Colonic mucosa (tissue), 4 donors: ENCODE measurements around the gene SRXN1. TPM values are rescaled to one million over a fixed set of nuclear protein-coding genes. Genes with fewer than 3 reads are reported as not detected.

Experiments
- DNase-seq: peaks from one replicate; pipeline ENCODE4 v3.0.0-alpha.2; 2020
- H3K27ac ChIP-seq: fragments of 200-600 bp; one replicate; pipeline ENCODE4 v1.8.0; 2021
- H3K27me3 ChIP-seq: fragments of 200-600 bp; one replicate; pipeline ENCODE4 v1.8.0; 2021
- H3K36me3 ChIP-seq: fragments of 200-600 bp; one replicate; pipeline ENCODE4 v1.8.0; 2021
- H3K4me1 ChIP-seq: fragments of 200-600 bp; one replicate; pipeline ENCODE4 v1.8.0; 2021; ENCODE audit warnings: mild to moderate bottlenecking
- H3K4me3 ChIP-seq: fragments of 200-600 bp; one replicate; pipeline ENCODE4 v1.8.0; 2021
- H3K9ac ChIP-seq, 2 donors: one replicate each; pipeline ENCODE4 v1.7.0; 2013; ENCODE audit warnings: control low read depth in 2 of 2, low read depth in 2 of 2, low read length in 2 of 2
- H3K9me3 ChIP-seq: fragments of 200-600 bp; one replicate; pipeline ENCODE4 v1.8.0; 2021
- intact Hi-C: fragments of 100-400 bp; cut with DNase I; formaldehyde crosslinking; loops from one replicate; pipeline ENCODE4 v1.14.1; 2022
- total RNA-seq, 2 donors: library from RNA; stranded (reverse); fragmentation: NEBNext Ultra II Directional in 1 of 2; extraction: Animal tissue kit (Norgen Biotek cat#: 25700) in 1 of 2; gene quantifications; one replicate each; pipeline ENCODE4 v1.2.1, GENCODE V29; 2021
- TF ChIP-seq, protein P1 (sequence below): fragments of 200-600 bp; IDR thresholded peaks from one replicate; pipeline ENCODE4 v1.8.0; 2022; ENCODE audit warnings: antibody characterized with exemption, mild to moderate bottlenecking
- donor health status: healthy.
- donor health status: DM: no; HTN: no; CAD: no.
- donor health status: DM: no; HTN: no; CAD: no.

The SRXN1 gene
- total RNA-seq, 2 donors from 2014 or later: 20.8 to 25.3 TPM

DNA sequence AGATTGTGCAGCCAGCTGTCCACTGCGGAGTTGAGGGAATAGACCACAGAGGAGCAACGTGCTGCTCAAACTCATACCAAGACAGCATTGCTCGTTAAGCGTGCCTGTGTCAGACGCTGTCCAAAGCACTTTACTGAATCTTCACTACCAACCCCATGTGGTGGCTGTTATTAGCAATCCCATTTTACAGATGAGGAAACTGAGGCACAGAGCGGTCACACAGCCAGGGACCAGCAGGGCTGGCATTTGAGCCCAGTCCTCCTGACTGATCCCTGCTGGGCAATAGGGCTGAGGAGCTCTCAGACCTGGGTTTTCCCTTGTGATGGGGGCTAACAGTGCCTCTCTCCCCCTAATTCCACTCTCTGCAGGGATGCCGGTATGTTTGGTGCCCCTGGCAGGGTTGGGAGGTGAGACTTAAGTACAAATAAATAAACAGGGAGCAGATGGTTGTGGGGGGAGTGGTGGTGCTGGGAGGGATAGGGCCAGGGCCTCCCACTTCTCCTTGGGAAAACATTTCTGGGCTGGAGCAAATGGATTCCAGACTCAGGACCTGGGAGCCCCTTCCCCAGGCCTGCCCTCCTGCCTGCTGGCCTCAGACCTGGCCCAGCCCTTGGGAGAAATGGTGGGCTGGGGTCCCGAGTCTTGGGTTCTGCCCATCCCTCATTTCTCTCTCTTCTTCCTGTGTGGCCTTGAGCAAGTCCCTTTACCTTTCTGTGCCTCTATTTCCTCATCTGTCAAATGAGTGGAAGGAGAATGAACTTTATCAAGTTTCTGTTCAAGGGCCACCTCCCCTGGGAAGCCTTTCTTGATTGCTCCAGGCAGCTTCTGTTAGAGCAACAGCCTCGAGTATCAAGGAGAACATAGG, 17.7 kb downstream of the SRXN1 start:
- Histone ChIP-seq H3K27ac (no peak overlapping the region), H3K9ac (no peak overlapping the region), H3K27me3 (no peaks in the 10 kb centered on the region), H3K4me1 (no peaks in the 10 kb centered on the region), H3K36me3 (no peaks in the 10 kb centered on the region), H3K9me3 (no peaks in the 10 kb centered on the region), H3K4me3 (no peak overlapping the region)
- intact Hi-C loops: no loop called here
- TF ChIP-seq, protein P1, sequence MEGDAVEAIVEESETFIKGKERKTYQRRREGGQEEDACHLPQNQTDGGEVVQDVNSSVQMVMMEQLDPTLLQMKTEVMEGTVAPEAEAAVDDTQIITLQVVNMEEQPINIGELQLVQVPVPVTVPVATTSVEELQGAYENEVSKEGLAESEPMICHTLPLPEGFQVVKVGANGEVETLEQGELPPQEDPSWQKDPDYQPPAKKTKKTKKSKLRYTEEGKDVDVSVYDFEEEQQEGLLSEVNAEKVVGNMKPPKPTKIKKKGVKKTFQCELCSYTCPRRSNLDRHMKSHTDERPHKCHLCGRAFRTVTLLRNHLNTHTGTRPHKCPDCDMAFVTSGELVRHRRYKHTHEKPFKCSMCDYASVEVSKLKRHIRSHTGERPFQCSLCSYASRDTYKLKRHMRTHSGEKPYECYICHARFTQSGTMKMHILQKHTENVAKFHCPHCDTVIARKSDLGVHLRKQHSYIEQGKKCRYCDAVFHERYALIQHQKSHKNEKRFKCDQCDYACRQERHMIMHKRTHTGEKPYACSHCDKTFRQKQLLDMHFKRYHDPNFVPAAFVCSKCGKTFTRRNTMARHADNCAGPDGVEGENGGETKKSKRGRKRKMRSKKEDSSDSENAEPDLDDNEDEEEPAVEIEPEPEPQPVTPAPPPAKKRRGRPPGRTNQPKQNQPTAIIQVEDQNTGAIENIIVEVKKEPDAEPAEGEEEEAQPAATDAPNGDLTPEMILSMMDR: no peak
- no peak for DNase-seq

DNA sequence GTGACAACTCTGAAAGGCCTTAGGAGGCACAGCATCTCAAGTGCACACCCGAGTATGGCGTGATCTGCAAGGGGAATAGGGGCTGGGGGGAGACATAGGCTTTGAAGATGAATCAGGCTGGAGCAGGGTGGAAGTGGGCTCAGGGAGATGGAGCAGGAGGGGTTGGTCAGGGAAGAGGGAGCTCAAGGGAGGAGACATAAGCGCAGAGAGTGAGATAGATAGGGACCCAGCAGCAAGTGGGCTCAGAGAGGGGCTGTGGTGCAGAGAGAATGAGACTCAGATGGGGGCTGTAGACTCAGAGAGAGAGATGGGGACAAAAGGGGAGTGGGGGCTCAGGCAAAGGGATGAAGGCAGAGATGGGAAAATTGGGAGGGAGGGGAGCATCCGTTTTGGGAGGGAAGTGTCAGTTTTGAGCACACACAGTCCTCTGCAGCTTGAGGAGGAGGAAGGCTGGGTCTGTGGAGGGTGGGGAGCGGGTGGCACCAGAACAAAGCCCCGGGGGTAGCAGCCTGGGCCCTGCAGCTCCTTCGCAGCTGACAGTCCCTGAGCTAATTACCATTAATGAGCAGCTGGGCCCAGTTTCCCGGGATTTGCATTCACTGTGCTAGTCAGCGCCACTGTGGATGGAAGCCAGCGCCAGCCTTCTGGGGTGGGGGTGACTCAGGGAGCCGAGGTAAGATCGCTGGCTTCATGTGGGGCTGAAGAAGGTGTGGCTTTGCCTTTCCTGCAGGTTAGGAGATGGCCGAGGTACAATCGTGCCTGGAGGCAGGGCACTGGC, 18.7 kb downstream of the SRXN1 start:
- TF ChIP-seq, protein P1: no peak
- Histone ChIP-seq H3K4me3 (no peak overlapping the region), H3K9me3 (no peaks in the 10 kb centered on the region), H3K27me3 (no peaks in the 10 kb centered on the region), H3K4me1 (no peaks in the 10 kb centered on the region), H3K9ac (no peak overlapping the region), H3K36me3 (no peaks in the 10 kb centered on the region), H3K27ac (no peak overlapping the region)
- intact Hi-C loops: no loop called here
- DNase-seq: no peak

DNA sequence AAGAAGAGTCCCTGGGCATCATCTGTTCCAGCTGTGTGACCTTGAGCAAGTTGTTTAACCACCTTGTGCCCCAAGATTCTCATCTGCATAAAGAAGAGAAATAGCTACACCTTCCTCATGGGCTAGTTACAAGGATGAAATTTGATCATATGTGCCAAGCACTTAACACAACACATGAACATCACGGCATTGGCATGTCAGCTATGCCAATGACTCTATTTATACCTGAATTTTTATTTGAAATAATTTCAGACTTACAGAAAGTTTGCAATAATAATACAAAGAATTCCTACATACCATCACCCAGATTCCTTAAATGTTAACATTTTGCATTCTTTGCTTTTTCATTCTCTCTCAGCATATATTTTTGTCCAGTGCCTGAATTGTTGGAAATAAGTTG, 21.9 kb downstream of the SRXN1 start:
- no peaks in the 10 kb centered on the region for H3K36me3 ChIP-seq

DNA sequence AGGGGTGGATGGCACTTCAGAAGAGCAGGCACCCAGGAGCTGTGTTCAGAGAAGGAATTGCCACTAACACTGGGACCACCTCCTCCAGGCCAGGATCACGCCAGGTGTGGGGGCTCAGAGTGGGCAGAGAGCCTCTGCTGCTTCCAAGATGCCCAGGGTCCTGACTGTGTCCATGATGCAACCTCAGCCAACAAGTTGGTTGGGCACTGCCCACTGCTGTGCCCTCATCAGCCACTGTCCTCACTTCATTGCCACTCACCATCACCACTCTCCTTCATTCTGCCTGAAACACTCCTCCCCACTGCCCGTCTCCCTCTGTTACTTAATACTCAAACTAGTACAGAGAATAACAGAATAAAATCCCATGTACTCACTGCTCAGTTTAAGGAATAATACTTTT, 26.4 kb downstream of the SRXN1 start:
- Histone ChIP-seq H3K9ac (no peak overlapping the region), H3K4me3 (no peak overlapping the region), H3K4me1 (no peaks in the 10 kb centered on the region), H3K9me3 (no peaks in the 10 kb centered on the region), H3K27ac (no peak overlapping the region), H3K36me3 (no peaks in the 10 kb centered on the region), H3K27me3 (no peaks in the 10 kb centered on the region)
- intact Hi-C loops: no loop called here
- DNase-seq: no peak
- TF ChIP-seq, protein P1: no peak

More for the DNA sequence above, 21.9 kb downstream of the SRXN1 start:
- Histone ChIP-seq H3K4me3 (no peak overlapping the region), H3K9me3 (no peaks in the 10 kb centered on the region), H3K4me1 (no peaks in the 10 kb centered on the region), H3K27ac (no peak overlapping the region), H3K9ac (no peak overlapping the region), H3K27me3 (no peaks in the 10 kb centered on the region)
- TF ChIP-seq, protein P1: no peak
- intact Hi-C loops: no loop called here
- no peak for DNase-seq

DNA sequence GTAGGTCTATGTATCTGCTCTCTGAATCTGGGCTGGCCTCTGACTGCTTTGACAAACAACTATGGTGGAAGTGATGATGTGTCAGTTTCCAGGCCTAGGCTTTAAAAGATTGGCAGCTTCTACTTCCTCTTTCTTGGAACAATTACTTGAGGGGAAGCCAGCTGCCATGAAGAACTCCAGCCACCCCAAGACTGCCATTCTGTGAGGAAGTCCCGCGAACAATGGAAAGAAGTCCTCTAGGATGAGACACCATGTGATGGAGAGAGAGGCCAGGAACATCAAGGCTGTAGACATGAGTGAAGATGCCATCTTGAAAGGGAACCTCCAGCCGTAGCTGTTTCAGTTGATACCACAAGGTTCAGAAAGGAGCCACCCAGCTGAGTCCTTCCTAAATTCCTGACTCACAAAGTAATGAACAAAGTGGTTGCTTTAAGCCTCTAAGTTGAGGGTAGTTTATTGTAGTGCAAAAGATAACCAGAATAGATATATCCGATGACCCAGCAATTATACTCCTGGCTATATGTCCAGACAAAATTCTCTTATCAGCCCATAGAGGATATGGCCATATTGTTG, 27.6 kb downstream of the SRXN1 start:
- TF ChIP-seq, protein P1: no peak
- no peaks in the 10 kb centered on the region for H3K36me3 ChIP-seq
- DNase-seq: no peak
- H3K9me3 ChIP-seq: no peaks in the 10 kb centered on the region
- no peaks in the 10 kb centered on the region for H3K4me1 ChIP-seq
- no peaks in the 10 kb centered on the region for H3K27me3 ChIP-seq
- H3K27ac ChIP-seq: no peak overlapping the region
- no peak overlapping the region for H3K4me3 ChIP-seq
- no peak overlapping the region for H3K9ac ChIP-seq
- intact Hi-C loops: no loop called here
